HG03521 (cell line): Measurements from ENCODE around the gene TMEM258.

Experiments
- ATAC-seq: cut with Tn5 transposase; IDR thresholded peaks from one replicate; pipeline ENCODE4 v1.9.1; 2021; ENCODE audit warnings: mild to moderate bottlenecking, moderate library complexity; ENCODE audit not compliant: unreplicated experiment

TMEM258 gene

DNA sequence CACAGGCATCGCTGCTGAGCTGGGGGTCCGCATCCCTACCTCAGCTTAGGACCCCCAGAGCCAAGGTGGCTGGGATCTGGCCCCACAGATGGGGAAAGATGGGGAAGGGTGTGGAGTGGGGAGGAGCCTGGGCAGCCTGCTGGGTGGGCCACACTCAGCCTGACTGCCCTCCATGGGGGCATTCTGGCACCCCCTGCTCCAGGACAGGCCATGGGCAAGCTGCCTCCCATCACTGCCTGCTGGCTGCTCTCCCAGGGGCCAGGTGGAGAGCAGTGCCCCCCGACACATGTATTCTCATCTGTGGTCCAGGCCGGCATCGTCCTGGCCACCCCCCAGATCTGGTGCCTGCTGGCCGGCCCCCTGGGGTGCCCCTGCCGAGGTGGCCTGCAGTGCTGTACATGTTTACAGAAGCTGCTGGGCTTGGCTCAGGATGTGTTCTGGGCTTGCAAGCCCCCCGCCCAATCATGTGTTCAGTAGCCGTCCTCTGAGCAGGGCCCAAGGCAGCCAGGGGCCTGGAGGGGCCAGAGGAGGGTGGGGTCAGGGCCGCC, 47.7 kb downstream of the TMEM258 start:
- ATAC-seq, result no peak

DNA sequence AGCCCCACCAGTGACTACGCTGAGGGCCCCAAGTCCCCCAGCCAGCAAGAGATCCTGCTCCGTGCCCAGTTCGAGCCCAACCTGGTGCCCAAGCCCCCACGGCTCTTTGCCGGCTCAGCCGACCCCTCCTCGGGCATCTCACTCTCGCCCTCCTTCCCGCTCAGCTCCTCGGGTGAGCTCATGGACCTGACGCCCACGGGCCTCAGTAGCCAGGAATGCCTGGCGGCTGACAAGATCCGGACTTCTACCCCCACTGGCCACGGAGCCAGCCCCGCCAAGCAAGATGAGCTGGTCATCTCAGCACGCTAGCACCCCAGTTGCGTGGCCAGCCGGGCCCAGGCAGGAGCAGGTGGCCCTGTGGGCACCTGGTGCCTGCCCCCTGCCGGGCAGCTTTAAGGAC, 48.2 kb downstream of the TMEM258 start:
- no peak for ATAC-seq

DNA sequence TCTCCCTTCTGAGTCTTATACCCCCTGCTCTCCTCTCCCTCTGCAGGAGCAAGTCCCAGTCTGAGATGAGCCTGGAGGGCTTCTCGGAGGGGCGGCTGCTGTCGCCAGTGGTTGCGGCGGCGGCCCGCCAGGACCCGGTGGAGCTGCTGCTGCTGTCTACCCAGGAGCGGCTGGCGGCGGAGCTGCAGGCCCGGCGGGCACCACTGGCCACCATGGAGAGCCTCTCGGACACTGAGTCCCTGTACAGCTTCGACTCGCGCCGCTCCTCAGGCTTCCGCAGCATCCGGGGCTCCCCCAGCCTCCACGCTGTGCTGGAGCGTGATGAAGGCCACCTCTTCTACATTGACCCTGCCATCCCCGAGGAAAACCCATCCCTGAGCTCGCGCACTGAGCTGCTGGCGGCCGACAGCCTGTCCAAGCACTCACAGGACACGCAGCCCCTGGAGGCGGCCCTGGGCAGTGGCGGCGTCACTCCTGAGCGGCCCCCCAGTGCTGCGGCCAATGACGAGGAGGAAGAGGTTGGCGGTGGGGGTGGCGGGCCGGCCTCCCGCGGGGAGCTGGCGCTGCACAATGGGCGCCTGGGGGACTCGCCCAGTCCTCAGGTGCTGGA, 48.8 kb downstream of the TMEM258 start:
- ATAC-seq, result no peak

DNA sequence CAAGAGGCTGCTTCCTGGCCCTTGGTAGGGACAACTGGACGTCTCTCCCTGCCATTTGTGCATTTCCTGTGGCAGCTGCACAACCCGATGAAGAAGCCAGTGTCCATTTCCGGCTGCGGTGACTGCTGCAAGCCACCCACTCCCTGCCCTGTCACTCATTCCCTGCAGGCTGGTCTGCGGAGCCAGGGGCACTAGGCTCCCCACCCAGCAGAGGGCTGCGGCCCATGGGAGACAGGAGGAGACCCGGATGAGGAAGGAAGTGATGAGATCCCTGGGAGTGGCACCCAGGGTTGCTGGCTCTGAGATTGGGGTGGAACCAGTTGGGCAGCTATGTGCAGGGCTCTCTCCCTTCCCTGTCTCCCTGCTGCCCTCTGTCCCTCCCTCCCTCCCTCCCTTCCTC, 50.0 kb downstream of the TMEM258 start:
- no peak for ATAC-seq

DNA sequence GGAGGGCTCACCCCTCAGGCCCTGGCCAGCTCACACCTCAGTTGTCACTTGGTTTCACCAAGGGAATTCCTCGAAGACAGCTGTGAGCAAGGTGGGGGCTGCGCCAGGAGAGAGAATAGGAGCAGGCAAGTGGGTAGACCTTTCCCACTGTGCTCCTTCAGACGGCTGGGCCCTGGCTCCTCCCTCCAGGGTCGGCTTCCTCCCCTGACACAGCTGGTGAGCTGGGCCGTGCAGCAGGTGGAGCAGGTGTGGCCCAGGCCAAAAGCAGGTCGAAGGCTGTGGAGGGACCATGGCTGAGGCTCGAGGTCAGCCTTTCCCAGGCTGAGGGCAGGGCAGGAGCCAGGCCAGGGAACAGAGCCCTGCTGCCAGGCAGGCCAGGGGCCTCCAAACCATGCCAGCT, 52.4 kb downstream of the TMEM258 start:
- no peak for ATAC-seq

DNA sequence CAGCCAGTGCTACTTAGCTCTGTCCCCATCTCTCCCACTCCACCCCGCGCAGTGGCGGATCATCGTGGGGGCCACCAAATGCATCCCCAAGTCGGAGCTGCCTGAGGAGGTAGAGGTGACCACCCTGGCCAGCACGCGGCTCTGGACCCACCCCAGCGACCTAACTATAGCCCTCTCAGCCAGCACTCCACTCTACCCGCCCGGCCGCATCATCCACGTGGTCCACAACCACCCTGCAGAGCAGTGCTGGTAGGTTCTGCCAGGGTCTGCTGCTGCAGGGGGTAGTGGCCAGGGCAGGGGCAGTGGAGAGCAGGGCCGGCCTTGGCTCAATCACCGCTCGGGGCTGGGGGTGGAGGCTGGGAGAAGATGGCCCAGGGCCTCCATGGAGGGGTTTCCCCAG, 53.0 kb downstream of the TMEM258 start:
- no peak for ATAC-seq
